ENCODE data around the gene MRRF.

MRRF gene

DNA sequence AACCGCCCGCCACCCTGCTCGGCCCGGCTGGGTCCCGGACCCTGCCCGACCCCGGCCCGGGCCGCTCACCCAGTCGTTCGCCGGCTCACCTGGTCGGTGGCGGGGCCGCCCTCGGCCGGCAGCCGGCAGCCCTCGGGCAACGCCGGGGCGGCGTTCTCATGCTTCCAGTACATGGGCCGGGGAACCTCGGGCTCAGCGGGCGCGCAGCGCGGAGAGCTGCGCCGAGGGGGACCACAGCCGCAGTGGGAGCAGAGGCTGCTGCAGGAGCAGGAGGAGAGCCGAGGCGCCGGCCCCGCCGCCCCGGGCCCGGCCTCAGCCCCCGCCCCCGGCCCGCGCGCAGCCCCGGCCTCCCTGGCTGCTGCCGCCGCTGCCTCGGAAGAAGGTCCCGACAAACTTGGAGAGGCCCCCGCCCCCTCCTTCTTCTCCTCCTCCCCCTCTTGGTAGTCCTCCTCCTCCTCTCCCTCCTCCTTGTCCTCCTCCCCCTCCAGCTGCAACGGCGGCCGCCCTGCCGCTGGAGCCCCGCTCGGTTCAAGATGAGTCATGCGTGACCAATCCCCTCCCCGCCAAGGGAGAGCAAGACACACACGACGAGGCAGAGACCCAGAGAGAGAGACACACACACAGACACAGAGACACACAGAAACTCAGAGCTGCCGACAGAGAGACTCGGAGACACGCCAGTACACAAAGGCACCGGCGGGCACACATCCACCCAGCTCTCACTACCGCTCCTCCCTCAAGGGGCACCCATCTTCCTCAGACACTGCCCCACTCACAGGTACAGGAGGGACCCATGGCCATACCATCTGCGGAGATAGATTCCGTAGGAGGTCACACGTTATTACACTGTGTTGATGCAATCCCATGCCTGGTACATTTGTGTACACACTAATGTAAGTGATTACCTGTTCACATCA is 35.9 kb upstream of the MRRF start, which contains the start of gene LHX6:
TSS of gene LHX6 (minus strand) at position 390 of the 917 bp plus-strand sequence. CDS start at position 173, 217 bp downstream.
- DNase-seq = no peak

DNA sequence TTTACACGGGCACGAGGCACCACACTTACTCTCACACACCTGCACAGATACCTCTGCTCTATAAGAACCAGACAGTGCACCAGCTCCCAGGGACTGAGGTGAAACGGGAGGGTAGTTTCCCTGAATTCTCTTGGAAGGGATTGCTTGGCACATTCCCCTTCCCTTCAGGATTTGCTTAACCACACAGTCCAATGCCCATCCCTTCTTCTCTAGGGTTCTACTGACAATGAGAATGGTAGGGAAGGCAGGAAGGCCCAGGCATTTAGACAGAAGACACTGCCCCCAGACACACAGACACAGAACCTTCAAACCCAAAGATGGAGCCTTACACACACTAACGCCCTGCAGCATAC is 35.2 kb upstream of the MRRF start:
- DNase-seq = no peak

GRCh38 chr9:122232796-122233306 is 31.8 kb upstream of the MRRF start:
- DNase-seq = no peak

DNA sequence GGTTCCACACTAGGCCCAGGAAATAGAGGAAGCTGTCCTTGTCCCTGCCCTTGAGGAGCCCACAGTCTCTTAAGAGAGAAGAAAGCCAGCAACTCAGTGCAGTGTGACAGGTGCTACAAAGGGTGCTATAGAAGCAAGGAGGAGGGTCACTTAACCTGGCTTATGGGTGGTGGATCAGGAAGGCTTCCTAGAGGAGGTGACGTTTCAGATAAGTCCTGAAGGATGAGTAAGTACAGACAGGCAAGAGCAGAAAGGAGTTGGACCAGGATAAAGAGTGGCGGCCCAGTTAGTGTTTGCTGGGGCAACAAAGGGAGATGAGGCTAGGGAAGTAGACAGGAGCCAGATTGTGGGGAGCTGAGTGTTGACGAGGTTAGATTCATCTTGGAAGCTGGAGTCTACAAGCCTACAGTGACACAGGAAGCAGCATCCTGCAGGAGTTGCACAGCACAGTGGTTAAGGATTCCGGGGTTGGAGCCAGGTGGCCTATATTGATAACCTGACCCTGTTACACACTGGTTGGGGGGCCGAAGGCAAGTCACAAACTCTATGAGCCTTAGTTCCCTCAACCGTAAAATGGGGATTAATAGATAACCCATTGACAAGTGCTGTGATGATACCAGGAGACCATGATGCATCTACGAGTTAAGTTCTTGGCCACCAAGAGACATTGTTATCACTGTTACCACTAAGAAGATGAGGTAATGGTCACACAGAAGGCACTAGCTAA is 30.5 kb upstream of the MRRF start:
- no peak for DNase-seq

- no peak for DNase-seq
These were observed 28.0 kb upstream of the MRRF start for GRCh38 chr9:122236681-122237080.

DNA sequence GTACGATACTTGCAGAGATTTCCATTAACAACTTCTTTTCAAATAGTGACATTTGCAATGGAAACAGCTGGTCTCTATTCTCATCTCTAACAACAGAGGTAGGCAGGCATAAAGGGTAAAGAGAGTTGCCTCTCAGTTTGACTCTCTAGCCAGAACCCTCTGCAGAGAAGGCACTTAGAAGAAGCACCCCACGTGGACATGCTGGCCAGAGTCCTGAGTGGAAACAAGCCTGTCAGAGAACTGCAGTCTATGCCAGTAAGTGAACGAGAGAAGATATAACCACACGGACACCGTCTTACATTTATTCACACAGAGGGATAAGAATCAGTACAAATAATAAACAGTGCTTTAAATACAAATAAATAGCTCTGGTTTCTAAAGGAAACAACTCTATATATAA is 25.0 kb upstream of the MRRF start:
- DNase-seq = no peak

DNA sequence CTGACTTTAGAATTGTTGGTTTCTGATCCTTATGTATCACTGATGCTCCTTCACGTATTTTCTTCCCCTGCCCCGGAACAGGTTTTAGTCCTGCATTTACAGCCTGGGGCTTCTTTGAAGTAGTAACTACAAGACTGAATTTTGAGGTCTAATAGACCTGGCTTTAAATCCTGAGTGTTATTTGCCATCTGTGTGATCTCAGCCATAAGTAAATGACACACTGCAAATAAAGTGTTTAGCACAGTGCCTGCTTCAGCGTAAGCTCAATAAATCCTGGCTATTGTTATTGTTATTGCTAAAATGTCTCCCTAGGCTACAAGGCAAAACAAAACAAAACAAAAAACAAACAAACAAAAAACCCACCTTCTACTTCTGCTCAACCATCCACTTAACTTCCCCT is 20.3 kb upstream of the MRRF start:
- no peak for DNase-seq

DNA sequence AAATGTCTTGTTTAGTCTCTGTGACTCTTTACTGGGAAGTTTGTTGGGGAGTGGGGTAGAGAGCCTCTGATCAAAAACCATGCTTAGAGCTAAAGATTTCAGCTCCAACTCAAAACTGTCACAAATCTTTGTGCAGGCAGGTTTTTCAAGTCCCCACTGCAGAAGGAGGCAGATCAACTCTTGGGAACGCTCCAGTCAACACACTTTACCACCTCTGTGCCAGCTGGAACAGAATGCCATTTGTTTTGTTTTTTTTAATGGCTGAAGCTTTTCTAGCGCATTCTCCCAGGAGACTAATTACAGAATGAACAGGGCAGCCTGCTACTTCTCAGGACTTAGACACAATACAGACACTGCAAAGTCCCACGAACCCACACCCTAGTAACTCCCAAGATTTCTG is 18.0 kb upstream of the MRRF start:
- DNase-seq = no peak

- no peak for DNase-seq
These were observed 16.2 kb upstream of the MRRF start for GRCh38 chr9:122248448-122248865.

GRCh38 chr9:122251351-122251750 is 13.3 kb upstream of the MRRF start:
- DNase-seq = no peak

DNA sequence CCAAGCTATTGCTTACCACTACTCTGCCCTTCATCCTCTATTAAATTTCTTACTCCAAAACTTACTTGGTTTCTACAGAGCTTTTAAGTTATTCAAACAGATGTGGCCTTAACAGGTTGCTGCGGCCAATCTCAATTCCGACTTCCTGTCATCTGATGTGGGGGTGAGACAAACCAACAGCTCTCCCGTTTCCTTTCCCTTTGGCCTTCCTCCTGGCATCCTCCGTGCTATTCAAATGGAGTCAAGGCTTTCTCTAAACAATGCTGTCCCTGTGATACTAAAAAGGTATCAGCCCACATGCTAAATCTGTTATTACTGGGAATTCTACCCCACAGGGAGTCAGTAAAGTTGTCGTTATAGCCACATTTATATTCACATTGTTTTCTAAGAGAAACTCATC is 11.9 kb upstream of the MRRF start:
- DNase-seq = no peak

DNA sequence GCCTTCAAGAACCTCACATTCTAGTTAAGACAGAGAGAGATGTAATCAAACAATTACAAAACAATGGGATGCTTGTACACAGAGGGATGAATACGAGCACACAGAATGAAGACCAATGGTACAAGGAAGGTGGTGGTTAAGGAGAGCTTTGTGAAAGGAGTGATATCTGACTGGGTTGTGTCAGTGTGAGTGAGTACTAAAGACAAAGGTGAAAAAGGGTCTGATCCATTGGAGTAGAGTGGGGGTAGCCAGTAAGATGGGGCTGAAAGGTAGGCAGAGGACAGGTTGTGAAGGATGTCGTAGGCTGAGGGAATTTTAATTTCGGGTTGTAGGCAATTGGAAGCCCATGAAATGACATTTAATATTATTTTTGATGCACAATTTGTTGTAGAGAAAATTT is 9.9 kb upstream of the MRRF start:
- DNase-seq = no peak

DNA sequence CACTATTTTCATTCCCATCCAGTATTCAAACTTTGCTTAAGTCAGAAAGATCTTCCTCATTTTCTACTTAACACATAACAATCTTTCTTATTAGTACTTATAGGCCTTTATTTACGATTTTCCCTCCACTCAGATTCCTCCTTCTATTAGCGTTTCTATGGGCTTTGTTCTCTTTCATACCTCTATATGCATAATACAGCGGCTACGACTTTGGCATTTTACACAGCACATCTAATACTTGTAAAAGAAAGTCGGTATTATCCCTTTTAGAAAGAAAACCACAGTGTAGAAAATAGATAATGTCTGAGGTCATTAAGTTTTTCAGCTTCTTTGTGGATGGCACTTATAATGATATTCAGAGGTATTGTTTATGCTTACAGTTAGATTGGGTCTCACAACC is 8.5 kb upstream of the MRRF start:
- DNase-seq = no peak

- no peak for DNase-seq
These were observed 5.7 kb upstream of the MRRF start for GRCh38 chr9:122258886-122259415.

DNA sequence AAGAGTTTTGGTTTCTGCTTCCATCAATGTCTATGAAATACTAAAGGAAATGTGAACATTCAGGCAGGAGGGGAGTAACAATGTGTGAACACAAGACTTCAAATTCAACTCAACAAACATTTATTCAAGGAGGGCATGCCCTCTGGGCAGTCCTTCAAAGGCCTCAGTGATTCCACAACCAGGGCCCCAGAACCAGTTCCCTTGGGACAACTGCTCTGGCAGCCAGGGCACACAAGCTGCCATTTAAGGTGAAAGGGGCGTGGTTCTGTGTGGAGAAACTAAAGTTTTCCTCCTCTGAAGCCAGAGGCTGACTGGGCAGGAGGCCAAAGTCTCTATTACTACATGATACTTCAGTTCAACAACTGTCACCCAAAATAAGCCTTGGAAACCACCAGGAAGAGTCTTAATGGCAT is 3.2 kb upstream of the MRRF start:
- no peak for DNase-seq

GRCh38 chr9:122262073-122262472 is 2.6 kb upstream of the MRRF start:
- DNase-seq = no peak

DNA sequence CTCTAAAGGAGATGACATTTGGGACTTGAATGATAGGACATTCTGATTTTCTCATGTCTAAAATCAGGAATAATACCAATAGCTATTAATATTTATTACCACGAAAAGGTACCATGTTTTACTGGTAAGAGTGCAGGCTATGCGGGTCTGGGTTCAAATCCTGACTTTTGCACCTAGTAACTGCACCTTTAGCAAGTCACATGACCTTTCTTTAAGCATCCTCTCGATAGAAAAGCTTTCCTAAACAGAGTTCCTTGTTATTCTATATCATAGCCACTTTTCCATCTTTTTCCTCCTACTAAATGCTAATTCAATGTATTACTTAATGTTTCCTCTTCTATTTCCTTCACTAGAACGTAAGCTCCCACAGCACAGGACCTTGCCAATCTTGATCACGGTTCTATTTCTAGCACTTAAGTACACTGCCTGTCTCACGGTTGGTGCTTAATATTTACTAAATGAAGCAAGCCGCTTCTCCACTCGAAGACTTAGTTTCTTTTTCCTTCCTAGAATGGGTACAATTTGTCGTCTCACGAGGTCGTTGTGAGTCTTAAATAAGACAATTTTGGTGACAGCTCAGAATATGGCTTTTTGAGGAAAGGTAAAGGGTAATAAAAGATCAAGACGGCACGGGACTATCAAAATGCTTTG is 858 bp upstream of the MRRF start:
- no peak for DNase-seq

DNA sequence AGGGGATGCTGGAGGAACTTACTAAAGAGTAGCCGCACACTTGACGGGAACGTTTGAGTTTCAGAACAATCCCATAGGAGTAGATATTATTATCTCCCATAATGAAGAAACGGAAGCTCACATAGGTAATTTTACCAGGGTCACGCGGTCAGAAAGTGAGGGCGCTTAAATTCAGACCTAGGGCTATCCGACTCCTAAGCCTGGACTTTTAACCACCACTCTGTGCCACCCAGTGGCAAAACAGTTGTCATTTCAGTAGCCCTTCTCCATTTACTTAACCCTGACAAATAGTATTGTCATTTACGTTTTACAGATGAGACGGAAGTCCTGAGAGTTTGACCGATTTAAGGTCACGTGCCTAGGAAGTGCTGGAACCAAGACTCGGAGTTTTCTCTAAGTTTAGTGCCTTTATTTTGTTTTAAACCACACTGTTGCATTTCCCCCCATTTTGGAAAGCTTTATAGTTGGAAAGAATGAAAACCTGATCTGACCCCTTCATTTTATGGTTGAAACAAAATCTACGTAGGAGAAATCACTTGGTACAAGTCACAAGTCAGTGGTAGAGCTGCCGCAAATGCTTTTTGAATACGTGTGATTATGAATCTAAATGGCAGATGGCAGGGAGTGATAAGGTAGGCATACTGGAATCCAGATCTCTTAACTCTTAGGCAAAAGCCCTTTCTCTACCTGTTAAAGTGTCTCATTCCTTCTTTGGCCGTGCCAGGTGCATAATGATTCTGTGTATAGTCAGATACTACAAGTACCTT is 650 bp downstream of the MRRF start:
- DNase-seq = no peak

- no peak for DNase-seq
These were observed 3.5 kb downstream of the MRRF start for GRCh38 chr9:122268041-122268814.

DNA sequence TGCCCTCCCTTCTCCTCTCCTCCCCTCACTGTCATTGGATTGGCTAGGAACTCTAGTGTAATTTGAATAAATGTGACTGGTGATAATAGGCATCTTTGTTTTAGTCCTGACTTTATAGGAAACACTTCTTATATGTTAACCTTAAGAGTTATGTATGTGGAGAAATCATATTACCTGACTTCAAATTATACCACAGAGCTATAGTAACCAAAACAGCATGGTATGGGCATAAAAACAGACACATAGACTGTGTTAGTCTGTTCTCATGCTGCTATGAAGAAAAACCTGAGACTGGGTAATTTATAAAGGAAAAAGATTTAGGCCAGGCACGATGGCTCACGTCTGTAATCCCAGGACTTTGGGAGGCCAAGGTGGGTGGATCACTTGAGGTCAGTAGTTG is 9.4 kb downstream of the MRRF start:
- DNase-seq = no peak

DNA sequence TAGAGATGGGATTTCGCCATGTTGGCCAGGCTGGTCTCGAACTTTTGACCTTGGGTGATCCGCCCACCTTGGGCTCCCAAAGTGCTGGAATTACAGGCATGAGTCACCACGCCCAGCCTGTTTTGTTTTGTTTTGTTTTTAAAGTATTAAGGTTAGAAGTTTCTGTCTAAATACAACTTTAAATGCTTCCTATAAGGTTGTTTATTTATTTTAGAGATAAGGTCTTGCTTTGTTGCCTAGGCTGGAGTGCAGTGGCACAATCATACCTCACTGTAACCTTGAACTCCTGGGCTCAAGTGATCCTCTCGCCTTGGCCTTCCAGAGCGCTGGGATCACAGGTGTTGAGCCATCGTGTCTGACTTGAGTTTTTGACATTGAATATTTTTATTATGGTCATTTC is 11.4 kb downstream of the MRRF start:
- DNase-seq = no peak

All from NCI-H748 treated with DMSO at 0.1 percent for 48 hours (cell line).